K562 (cell line): ENCODE results near the gene UBE2D2. TPM values are rescaled to one million over a fixed set of nuclear protein-coding genes. Genes with fewer than 3 reads are reported as not detected.
A peak's percentile ranks its signal among the peaks of the same experiment; 100 is the strongest.

ENCODE experiments used
- BMI1 ChIP-seq: fragments of 150-350 bp; IDR thresholded peaks from 2 replicates; pipeline ENCODE4 v1.6.1; 2014; ENCODE audit warnings: low read length
- CC2D1A ChIP-seq: fragments of 450-650 bp; IDR thresholded peaks from 2 replicates; pipeline ENCODE4 v1.6.1; 2017; ENCODE audit warnings: mild to moderate bottlenecking
- ESRRB ChIP-seq: fragments of 250-450 bp; sonication (Bioruptor Pico); IDR thresholded peaks from 2 replicates; pipeline ENCODE4 v1.5.0; 2020; ENCODE audit warnings: mild to moderate bottlenecking, moderate library complexity, borderline replicate concordance
- FOXA1 ChIP-seq: fragments of 450-650 bp; IDR thresholded peaks from 2 replicates; pipeline ENCODE4 v1.6.1; 2016; ENCODE audit warnings: mild to moderate bottlenecking, borderline replicate concordance
- FOXJ2 ChIP-seq: fragments of 200-800 bp; sonication (Bioruptor generic); IDR thresholded peaks from 2 replicates; pipeline ENCODE4 v1.6.1; 2016; ENCODE audit warnings: missing genetic modification characterization, missing compliant biosample characterization
- HNRNPLL ChIP-seq: fragments of 200-400 bp; formaldehyde crosslinking; IDR thresholded peaks from 2 replicates; pipeline ENCODE4 v1.6.1; 2017; ENCODE audit warnings: low read length, low read depth, mild to moderate bottlenecking; ENCODE audit not compliant: poor library complexity, severe bottlenecking
- MCM5 ChIP-seq: fragments of 450-650 bp; IDR thresholded peaks from 2 replicates; pipeline ENCODE4 v1.6.1; 2016; ENCODE audit warnings: low read depth
- NFIX ChIP-seq: fragments of 250-450 bp; sonication (Bioruptor Pico); IDR thresholded peaks from 2 replicates; pipeline ENCODE4 v1.4.0; 2020; ENCODE audit warnings: low read depth, mild to moderate bottlenecking, moderate library complexity
- PTBP1 ChIP-seq: fragments of 200-400 bp; formaldehyde crosslinking; IDR thresholded peaks from 2 replicates; pipeline ENCODE4 v1.6.1; 2017; ENCODE audit warnings: low read depth, low read length
- RAD21 ChIP-seq, 2 experiments: fragments of 250-450 bp in 1 of 2; fragments of 450-650 bp in 1 of 2; sonication (Bioruptor Pico) in 1 of 2; formaldehyde crosslinking in 1 of 2; IDR thresholded peaks in 1 of 2; conservative IDR thresholded peaks in 1 of 2; 2 replicates each; pipeline versions ENCODE4 v1.4.0 to v1.8.0; 2020 to 2022; ENCODE audit warnings: mild to moderate bottlenecking in 2 of 2, moderate library complexity in 1 of 2
- SAP30 ChIP-seq: fragments of 200-600 bp; sonication (generic); IDR thresholded peaks from 2 replicates; pipeline ENCODE4 v1.6.1; 2012; ENCODE audit warnings: borderline replicate concordance, low read depth, mild to moderate bottlenecking, moderate library complexity, low read length, control low read depth, inconsistent platforms; ENCODE audit not compliant: insufficient read depth, poor library complexity, severe bottlenecking
- SREBF2 ChIP-seq: sonication (generic); formaldehyde crosslinking; IDR thresholded peaks from 2 replicates; pipeline ENCODE4 v1.4.0; 2020; ENCODE audit warnings: mild to moderate bottlenecking, missing genetic modification reagents
- SRSF9 ChIP-seq: fragments of 200-400 bp; formaldehyde crosslinking; IDR thresholded peaks from 2 replicates; pipeline ENCODE4 v1.6.1; 2017; ENCODE audit warnings: low read depth, low read length, borderline replicate concordance
- TFAM ChIP-seq: fragments of 250-450 bp; sonication (Bioruptor Pico); conservative IDR thresholded peaks from 2 replicates; pipeline ENCODE4 v1.5.0; 2021; ENCODE audit warnings: mild to moderate bottlenecking, moderate library complexity
- TOE1 ChIP-seq, 2 experiments: fragments of 450-650 bp in 1 of 2; sonication (generic) in 1 of 2; formaldehyde crosslinking in 1 of 2; IDR thresholded peaks; 2 replicates each; pipeline versions ENCODE4 v1.7.1 to v1.8.0; 2016 to 2022; ENCODE audit warnings: borderline replicate concordance in 2 of 2, mild to moderate bottlenecking in 2 of 2, antibody characterized with exemption in 1 of 2, inconsistent platforms in 1 of 2, low read depth in 1 of 2, missing genetic modification reagents in 1 of 2, moderate library complexity in 1 of 2
- ZNF212 ChIP-seq: fragments of 450-650 bp; formaldehyde crosslinking; IDR thresholded peaks from 2 replicates; pipeline ENCODE4 v1.4.0; 2020; ENCODE audit warnings: mild to moderate bottlenecking
- ZNF561 ChIP-seq: fragments of 450-650 bp; formaldehyde crosslinking; conservative IDR thresholded peaks from 2 replicates; pipeline ENCODE4 v1.4.0; 2020; ENCODE audit warnings: mild to moderate bottlenecking, moderate library complexity
- ZNF75A ChIP-seq: fragments of 450-650 bp; formaldehyde crosslinking; IDR thresholded peaks from 2 replicates; pipeline ENCODE4 v1.4.0; 2020; ENCODE audit warnings: mild to moderate bottlenecking
- ZSCAN32 ChIP-seq: fragments of 450-650 bp; formaldehyde crosslinking; IDR thresholded peaks from 2 replicates; pipeline ENCODE4 v1.4.0; 2020; ENCODE audit warnings: mild to moderate bottlenecking, moderate library complexity
- polyA plus RNA-seq, 8 experiments: library from polyadenylated mRNA; depleted of rRNA in 4 of 8; stranded (reverse) in 5 of 8; unstranded in 3 of 8; fragments of >200 nt; fragmentation: Nextera tagmentation in 2 of 8; fragmentation: Illumina TruSeq in 1 of 8; extraction: Ambion mirVana in 2 of 8; extraction: Trizol in 1 of 8; gene quantifications; 2 replicates each; pipeline versions ENCODE4 v1.2.1 to v1.2.3, GENCODE V29; 2011 to 2014; ENCODE audit warnings: inconsistent platforms in 1 of 8, missing spikeins in 1 of 8
- total RNA-seq, 7 experiments: library from RNA; depleted of rRNA in 6 of 7; stranded (reverse); fragments of >200 nt in 6 of 7; fragmentation: Illumina TruSeq in 2 of 7; extraction: Trizol in 2 of 7; gene quantifications; 2 replicates each; pipeline versions ENCODE4 v1.2.1 to v1.2.3, GENCODE V29; 2011 to 2021; ENCODE audit warnings: low replicate concordance in 1 of 7
- TF ChIP-seq, protein P1 (sequence below), 2 experiments: fragments of 450-650 bp in 1 of 2; sonication (generic) in 1 of 2; formaldehyde crosslinking; conservative IDR thresholded peaks; 2 replicates each; pipeline versions ENCODE4 v1.4.0 to v1.8.1; 2020 to 2022; ENCODE audit warnings: mild to moderate bottlenecking in 1 of 2, missing genetic modification reagents in 1 of 2
- TF ChIP-seq, protein P2 (sequence below): IDR thresholded peaks from 3 replicates; pipeline ENCODE4 v1.6.1; 2011; ENCODE audit warnings: borderline replicate concordance, mild to moderate bottlenecking, moderate library complexity; ENCODE audit not compliant: insufficient read length; ENCODE audit errors: extremely low read depth
- TF ChIP-seq, protein P3 (sequence below): fragments of 450-650 bp; IDR thresholded peaks from 2 replicates; pipeline ENCODE4 v1.6.1; 2016; ENCODE audit warnings: low read depth, mild to moderate bottlenecking, moderate library complexity
- TF ChIP-seq, protein P4 (sequence below): sonication (generic); formaldehyde crosslinking; IDR thresholded peaks from 2 replicates; pipeline ENCODE4 v1.8.1; 2023; ENCODE audit warnings: mild to moderate bottlenecking, missing genetic modification reagents

UBE2D2 gene
- total and polyA plus RNA-seq, 9 of the 15 experiments (the other 6 are each of a cell fraction or from before 2014, with no cell fraction given), result 53.6 to 198 (median 122) TPM

DNA sequence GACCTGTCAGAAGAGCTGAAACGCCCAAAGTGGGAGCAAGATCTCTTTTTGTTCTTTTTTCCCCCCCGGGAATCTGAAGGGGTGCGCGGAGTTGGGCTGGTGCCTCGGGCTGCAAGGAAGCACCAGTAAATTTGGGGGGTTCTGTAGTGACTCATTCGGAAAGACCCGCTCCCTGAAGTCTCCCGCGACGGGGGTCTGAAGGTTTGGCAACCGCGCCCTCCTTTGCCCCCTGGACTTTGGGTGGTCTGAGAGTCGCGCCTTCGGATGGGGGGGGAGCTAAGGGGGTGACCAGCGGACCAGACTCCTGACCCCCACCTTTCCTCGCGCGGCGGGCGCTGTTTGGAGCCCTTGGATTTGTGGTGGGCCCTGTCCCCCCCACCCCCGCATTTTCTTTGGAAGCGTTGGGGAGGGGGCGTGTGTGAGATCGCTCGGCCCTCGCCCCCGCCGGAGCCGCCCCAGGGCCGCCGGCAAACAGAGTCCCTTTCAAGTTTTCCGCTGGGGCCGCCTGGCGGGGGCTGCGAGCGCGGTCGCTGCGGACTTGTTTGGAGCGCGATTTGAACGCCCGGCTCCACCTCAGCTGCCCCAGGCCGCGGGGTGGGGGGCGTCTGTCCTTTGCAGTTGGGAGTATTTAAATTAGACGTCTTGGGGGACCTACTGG, 89.0 kb downstream of the UBE2D2 start (continued):
- TF ChIP-seq ESRRB, result no peak
- TF ChIP-seq BMI1, result no peak
- no peak for TF ChIP-seq ZSCAN32 (CRISPR knock-in tag)
- TF ChIP-seq RAD21 (CRISPR knock-in tag; conservative IDR thresholded peaks at IDR 0.05 in 1 of 2, IDR thresholded peaks at IDR 0.05 in 1 of 2), result peak; percentile 27 to 38; a peak in 3 of 4 replicates
- no peak for TF ChIP-seq SRSF9
- TF ChIP-seq TOE1 (IDR thresholded peaks at IDR 0.05; ENCODE audit: borderline replicate concordance), result no peak
- TF ChIP-seq TOE1 (CRISPR knock-in tag; IDR thresholded peaks at IDR 0.05; ENCODE audit: borderline replicate concordance, low read depth), result no peak
- TF ChIP-seq SAP30, result no peak
- TF ChIP-seq, protein P1, sequence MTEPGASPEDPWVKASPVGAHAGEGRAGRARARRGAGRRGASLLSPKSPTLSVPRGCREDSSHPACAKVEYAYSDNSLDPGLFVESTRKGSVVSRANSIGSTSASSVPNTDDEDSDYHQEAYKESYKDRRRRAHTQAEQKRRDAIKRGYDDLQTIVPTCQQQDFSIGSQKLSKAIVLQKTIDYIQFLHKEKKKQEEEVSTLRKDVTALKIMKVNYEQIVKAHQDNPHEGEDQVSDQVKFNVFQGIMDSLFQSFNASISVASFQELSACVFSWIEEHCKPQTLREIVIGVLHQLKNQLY (CRISPR knock-in tag; conservative IDR thresholded peaks at IDR 0.05), result no peak
- no peak for TF ChIP-seq SREBF2 (CRISPR knock-in tag)
- TF ChIP-seq FOXA1, result no peak
- TF ChIP-seq HNRNPLL, result no peak
- TF ChIP-seq, protein P2, sequence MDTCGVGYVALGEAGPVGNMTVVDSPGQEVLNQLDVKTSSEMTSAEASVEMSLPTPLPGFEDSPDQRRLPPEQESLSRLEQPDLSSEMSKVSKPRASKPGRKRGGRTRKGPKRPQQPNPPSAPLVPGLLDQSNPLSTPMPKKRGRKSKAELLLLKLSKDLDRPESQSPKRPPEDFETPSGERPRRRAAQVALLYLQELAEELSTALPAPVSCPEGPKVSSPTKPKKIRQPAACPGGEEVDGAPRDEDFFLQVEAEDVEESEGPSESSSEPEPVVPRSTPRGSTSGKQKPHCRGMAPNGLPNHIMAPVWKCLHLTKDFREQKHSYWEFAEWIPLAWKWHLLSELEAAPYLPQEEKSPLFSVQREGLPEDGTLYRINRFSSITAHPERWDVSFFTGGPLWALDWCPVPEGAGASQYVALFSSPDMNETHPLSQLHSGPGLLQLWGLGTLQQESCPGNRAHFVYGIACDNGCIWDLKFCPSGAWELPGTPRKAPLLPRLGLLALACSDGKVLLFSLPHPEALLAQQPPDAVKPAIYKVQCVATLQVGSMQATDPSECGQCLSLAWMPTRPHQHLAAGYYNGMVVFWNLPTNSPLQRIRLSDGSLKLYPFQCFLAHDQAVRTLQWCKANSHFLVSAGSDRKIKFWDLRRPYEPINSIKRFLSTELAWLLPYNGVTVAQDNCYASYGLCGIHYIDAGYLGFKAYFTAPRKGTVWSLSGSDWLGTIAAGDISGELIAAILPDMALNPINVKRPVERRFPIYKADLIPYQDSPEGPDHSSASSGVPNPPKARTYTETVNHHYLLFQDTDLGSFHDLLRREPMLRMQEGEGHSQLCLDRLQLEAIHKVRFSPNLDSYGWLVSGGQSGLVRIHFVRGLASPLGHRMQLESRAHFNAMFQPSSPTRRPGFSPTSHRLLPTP, result no peak
- TF ChIP-seq, protein P3, sequence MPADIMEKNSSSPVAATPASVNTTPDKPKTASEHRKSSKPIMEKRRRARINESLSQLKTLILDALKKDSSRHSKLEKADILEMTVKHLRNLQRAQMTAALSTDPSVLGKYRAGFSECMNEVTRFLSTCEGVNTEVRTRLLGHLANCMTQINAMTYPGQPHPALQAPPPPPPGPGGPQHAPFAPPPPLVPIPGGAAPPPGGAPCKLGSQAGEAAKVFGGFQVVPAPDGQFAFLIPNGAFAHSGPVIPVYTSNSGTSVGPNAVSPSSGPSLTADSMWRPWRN, result no peak
- no peak for TF ChIP-seq NFIX (CRISPR knock-in tag)
- no peak for TF ChIP-seq FOXJ2
- no peak for TF ChIP-seq ZNF561 (CRISPR knock-in tag)
- no peak for TF ChIP-seq CC2D1A
- TF ChIP-seq, protein P4, sequence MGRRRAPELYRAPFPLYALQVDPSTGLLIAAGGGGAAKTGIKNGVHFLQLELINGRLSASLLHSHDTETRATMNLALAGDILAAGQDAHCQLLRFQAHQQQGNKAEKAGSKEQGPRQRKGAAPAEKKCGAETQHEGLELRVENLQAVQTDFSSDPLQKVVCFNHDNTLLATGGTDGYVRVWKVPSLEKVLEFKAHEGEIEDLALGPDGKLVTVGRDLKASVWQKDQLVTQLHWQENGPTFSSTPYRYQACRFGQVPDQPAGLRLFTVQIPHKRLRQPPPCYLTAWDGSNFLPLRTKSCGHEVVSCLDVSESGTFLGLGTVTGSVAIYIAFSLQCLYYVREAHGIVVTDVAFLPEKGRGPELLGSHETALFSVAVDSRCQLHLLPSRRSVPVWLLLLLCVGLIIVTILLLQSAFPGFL (CRISPR knock-in tag), result no peak
- no peak for TF ChIP-seq PTBP1
- TF ChIP-seq MCM5, result no peak
- TF ChIP-seq TFAM, result no peak
- TF ChIP-seq ZNF212, result no peak
- no peak for TF ChIP-seq ZNF75A (CRISPR knock-in tag)
